Stimulated activated CD8-positive, alpha-beta memory T cell treated with anti-CD3 and anti-CD28 coated beads, Interleukin-7, amount 100 ng/mL, for 24 hours (primary cell): ENCODE data around the gene PPTC7.
"Not testable (repeated sequence)": the region's sequence is repeated elsewhere in the genome, so short reads cannot be mapped to it uniquely, and the experiment has no call there.

Experiments
- DNase-seq: peaks from one replicate; pipeline ENCODE4 v3.0.0-alpha.2; 2020; ENCODE audit warnings: low read depth

Gene PPTC7

DNA sequence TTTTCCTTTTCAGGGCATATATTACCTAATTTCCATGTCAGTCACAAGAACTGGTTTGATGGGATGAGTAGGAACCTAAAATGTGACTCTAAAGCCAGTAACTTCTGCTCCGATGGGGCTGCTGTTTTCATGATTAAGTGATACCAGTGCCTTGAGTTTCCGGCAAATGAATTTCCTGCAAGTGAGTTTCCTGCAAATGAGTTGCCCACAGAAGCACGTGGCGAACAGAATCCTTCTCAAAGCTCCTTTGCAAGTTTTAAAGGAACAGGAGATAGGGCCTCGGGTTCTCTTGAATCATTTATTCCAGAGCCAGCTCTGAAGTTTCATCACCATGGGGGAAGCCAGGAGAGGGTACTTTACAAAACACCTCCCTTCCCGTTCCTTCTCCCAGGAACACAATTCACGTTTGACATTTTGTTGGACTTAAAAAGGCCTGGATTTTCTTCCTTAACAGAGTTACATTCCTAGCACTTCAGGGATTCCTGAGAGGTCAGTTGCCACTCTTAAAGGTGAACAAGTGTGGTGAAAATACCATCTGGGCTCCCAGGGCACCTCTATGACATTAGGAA is 2.2 kb upstream of the PPTC7 start:
- DNase-seq: no peak

DNA sequence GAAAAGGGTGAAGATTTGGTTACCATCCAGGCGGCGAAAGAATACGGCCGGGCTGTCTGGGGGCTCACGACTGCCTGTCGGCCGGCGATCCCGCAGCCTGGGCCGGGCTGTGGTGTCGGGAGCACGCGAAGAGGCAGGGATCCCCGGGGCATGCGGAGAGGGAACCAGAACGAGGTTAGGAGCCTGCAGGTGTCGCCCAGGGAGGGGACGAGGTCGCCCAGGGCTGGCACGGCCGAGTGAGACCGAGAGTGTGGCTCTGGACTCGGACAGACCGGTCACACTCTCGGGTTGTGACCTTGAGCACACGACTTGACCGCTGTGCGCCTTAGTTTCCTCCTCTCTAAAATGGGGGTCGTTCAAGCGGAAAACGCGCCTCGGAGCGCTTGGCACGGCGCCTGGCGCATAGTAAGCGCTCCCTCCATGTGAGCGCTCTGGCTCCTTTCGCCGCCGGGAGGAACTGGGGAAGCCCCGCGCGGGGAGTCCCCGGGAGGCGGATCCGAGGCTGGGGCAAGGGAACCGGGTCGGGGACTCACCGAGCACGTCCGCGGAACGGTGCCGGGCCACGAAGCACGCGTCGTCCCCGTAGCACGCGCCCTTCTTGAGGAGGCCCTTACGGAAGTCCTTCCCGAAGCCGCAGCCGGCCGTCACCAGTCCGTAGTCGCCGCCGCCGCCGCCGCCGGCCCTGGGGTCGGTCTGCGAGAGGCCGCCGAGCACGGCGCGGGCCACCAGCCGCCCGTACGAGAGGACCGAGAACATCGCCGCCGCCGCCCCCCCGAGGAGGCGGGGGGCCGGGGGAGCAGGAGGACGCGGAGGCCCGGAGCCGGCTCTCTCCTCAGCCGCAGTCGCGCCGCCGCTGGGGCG is 612 bp downstream of the PPTC7 start:
- peak; percentile 49 for DNase-seq

DNA sequence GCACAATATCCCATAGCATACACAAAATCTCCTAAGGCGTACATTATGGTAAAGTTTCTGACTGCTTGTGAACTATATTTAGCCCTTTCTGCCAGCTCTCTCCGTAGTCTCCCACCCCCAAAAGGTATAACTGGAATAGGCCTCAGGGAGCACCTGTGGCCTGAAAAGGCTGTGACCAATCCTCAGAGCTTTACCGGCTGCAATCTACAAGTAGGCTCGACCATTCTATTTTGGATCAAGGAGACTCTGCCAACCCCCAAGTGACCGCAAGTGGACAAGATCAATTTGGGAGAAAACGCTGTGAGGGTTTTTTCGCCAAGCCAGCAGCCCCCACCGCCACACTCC is 1.2 kb downstream of the PPTC7 start:
- no peak for DNase-seq

DNA sequence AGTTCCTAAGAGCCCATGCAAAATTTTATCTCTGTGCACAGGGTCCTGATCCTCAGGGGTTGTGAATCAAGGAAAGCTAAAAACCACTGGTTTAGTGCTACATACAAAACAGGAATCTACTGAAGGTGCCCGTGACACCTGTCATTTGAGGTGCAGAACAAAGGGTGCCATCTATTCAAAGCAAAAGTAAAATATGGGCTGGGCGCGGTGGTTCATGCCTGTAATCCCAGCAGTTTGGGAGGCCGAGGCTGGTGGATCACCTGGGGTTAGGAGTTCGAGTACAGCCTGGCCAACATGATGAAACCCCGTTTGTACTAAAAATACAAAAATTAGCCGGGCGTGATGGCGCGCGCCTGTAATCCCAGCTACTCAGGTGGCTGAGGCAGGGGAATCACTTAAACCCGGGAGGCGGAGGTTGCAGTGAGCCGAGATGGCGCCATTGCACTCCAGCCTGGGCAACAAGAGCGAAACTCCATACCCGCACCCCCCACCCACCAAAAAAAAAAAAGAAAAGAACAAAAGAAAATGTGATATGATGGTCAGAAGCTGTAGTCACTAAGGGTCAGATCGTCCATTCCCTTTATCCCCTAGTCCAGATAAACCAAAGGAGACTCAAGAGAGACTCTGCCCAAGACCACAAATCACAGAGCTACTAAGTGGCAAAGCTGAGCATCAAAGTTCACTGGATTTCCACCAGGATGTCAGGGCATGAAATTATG is 3.4 kb downstream of the PPTC7 start:
- DNase-seq: no peak

DNA sequence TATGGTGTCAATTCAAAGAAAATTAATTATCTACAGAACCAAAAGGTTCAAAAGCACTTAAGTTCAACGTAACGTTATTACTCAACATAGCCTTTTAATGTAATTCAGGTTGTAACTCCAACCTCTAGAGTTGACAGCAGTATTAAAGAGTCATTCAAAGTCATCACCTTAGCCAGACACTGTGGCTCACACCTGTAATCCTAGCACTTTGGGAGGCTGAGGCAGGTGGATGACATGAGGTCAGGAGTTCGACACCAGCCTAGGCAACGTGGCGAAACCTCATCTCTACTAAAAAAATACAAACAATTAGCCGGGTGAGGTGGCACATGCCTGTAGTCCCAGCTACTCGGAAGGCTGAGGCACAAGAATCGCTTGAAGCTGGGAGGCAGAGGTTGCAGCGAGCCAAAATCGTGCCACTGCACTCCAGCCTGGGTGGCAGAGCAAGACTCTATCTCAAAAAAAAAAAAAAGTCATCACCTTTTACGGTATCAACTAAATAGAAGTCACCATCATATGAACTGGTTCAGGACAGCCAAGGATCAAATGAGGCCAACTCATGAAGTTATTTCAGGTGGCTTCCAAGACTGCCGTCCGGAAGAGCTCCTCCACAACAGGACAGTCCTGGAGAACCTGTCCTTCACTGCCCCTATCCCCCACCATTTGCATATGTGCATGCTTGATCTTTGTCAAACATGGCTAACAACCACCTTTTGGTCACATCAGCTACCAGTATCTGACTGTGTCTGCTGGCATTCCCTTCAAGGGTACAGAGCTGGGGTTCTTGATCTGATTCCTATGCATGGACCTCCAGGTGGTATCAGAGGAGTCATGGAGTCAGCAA is 4.2 kb downstream of the PPTC7 start:
- DNase-seq: no peak

DNA sequence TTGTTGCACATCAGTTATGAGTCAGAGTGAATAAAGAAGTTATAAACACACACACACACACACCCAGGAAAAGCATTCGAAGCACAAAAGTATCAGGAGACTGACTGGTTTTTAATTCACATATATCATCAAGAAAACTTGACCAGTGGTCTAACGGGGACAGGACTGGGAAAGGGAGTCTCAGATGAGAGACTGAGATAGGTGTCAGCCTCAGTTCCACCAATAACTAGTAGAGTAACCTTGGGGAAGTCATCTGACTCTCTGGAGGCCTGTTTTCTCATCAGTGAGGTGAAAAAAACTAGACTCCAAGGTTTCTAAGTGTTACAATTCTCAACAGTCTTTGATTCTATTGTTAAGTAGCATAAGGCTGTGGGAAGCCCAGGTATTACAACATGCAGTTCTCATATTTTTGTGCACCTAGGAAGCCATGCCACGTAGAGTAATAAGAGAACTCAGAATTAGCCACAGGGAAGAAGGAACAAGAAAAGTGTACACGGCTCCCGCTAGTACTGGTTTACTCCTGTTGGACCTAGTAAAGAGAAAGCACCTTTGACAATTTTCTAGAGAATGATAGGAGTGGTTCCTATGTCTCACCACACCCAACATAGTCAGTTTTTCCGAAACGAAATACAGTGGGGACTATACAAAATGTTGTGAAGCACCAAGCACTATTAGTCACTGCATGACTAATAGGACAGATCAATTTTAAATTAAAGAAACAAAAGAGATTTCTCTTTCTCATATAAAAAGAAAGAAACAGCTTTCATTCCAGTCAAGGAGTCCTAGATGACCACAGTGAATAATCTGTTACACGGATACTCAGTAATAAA is 5.0 kb downstream of the PPTC7 start:
- DNase-seq: no peak

DNA sequence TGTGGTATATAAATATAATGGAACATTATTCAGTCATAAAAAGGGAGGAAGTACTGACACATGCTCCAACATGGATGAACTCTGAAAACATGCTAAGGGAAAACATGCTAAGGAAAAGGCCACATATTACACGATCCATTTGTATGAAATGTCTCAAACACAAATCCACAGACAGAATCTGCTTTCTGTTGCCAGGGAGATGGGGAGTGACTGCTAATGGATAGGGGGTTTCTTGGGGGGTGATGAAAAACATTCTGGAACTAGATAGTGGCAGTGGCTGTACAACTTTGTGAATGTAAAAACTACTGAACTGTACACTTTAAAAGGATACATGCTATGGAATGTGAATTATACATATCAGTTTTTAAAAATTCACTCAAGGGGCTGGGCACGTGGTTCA is 6.6 kb downstream of the PPTC7 start:
- DNase-seq: no peak

DNA sequence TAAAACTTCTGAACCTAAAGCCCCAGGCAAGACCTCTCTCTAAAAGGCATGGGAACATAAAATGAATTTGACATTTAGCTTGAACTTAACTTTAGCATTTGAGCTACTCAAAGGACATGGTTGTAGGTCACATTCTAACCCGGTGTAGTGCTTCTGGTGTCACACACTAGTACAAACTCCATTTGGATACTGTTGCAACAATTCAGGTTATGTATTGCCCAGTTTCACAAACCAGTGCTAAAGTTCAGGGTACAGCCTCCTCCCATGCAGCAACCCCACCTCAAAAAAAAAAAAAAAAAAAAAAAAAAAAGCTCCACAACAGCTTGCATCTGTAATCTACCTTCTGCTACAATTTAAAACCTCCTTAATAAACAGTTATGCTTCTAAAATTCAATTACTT is 7.8 kb downstream of the PPTC7 start:
- DNase-seq: no peak

DNA sequence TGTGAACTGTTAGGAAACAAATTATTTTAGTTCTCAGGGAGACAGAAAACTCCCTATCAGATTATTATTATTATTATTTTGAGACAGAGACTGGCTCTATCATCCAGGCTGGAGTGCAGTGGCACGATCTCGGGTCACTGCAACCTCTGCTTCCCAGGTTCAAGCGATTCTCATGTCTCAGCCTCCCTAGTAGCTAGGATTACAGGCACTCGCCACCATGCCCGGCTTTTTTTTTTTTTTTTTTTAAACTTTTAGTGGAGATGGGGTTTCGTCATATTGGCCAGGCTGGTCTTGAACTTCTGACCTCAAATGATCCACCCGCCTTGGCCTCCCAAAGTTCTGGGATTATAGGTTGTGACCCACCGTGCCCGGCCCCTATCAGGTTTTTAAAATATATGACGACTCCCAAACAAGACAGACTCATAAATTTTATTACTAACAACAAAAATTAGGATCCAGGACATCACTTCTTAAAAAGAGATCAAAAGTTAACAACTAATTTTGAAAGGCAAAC is 8.3 kb downstream of the PPTC7 start:
- not testable (repeated sequence) for DNase-seq

DNA sequence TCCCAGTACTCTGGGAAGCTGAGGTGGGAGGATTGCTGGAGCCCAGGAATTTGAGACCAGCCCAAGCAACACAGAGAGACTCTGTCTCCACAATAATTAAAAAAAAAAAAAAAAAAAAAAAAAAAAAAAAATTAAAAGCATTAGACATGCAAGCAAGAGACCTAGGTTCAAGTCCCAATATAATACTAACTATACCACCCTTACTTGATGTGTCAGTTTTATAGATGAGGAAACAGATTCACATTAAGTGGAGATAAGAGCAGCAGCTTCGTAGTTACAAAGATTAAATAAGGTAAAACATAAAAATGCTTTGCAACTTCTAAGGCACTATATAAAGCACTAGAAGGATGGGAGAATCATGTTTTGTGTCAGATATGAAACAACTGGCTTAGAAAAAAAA is 9.1 kb downstream of the PPTC7 start:
- DNase-seq: no peak

DNA sequence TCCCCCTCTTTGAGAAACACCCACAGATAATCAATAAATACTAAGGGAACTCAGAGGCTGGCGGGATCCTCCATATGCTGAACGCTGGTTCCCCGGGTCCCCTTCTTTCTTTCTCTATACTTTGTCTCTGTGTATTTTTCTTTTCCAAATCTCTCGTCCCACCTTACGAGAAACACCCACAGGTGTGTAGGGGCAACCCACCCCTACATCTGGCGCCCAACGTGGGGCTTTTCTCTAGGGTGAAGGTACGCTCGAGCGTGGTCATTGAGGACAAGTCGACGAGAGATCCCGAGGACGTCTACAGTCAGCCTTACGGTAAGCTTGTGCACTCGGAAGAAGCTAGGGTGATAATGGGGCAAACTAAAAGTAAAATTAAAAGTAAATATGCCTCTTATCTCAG is 12.3 kb downstream of the PPTC7 start:
- not testable (repeated sequence) for DNase-seq

DNA sequence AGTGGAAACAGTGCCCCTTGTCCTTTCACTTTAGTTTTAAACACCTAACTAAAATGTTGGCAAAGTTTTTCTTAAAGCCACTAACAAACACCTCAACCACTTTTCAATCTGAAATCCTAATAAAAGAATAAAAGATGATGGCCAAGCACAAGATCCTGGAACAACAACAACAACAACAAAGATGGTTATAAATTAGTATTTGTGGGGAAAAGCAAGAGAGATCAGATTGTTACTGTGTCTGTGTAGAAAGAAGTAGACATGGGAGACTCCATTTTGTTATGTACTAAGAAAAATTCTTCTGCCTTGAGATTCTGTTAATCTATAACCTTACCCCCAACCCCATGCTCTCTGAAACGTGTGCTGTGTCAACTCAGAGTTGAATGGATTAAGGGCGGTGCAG is 13.3 kb downstream of the PPTC7 start:
- not testable (repeated sequence) for DNase-seq

DNA sequence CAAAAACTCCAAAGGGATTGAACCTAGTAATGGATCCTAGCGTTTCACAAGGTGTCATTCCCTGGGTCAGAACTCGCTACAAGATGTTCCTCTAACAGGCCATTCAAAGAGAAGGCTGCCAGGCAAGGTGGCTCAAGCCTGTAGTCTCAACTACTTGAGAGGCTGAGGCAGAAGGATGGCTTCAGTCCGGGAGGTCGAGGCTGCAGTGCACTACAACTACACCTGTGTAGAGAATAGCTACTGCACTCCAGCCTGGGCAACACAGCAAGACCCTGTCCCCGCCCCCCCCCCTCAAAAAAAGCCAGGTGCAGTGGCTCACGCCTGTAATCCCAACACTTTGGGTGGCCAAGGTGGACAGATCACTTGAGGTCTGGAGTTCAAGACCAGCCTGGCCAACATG is 14.4 kb downstream of the PPTC7 start:
- DNase-seq: no peak

DNA sequence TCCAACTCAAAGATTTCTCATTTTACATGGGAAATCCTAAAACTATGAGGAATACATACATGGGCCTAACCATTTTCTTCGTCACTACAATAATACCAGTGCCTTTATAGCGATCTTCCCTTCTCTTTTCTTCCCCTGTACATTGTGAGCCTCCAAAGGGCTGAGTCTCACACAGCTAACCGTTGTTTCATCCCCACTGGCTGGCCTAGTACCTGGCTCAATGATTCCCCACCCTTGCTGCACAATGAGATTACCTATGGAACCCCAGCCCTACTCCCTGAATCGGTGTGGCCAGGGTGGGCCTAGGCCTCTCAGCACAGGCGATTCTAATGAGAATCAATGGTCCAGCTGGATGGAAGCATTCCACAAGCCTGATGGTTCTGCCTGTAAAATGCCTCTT is 16.1 kb downstream of the PPTC7 start:
- DNase-seq: no peak

DNA sequence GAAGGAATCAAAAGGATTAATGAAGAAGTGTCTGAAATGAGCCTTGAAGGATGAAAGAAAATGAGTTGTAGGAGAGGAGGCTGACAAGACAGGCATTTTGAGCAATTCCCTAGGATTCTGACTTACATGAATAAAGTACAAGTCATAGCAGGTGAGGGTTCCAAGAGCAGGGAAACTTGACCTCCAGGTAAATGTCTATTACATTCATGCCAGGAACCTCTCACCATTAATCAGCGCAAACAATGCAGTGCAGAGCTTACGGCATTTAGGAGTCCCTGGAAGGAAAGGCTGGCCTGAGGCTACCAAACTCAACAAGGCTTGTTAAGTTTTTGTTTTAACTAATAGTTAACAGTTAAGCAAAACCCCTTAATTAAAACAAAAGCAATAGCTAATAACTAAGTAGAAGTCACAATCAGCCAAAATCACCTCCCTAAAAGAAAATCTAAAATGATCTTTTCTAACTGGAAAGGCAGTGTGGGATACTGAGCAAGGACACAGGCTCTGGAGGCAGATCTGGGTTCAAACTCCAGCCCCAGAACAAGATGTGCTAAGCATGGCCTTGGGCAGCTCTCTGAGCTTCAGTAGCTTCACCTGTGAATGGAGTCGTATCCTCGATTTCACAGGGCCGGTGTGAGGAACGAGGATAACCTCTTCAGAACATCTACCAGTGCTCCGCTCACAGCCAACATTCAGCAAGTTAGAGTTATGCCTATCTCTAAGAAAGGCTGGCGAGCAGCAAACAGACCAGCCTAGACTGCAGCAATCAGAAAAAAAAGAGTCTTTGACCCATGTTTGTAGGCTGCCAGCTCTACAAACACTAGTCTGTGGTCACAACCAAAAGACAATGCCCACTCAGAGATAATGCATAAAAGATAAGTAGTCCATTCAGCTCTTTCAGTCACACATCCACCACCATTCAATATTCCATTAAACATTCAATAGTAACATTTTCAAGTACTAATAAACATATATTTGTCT is 16.9 kb downstream of the PPTC7 start:
- no peak for DNase-seq

DNA sequence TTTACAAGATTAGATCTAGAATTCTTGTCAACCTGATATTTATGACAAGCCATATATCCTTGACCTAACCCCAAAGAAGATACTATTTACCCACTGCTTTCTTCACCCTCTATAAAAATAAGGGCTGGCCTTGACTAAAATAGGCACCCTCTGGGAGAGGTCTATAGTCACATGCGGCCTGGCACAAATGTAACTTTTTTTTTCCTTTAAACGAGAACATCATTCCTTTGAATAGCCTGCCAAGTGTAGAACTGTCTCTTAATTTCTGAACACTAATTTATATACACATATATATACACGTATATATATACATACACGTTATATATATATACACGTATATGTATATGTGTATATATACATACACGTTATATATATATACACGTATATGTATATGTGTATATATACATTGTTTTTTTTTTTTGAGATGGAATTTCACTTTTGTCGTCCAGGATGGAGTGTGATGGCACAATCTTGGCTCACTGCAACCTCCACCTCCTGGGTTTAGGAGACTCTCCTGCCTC is 18.6 kb downstream of the PPTC7 start:
- no peak for DNase-seq

DNA sequence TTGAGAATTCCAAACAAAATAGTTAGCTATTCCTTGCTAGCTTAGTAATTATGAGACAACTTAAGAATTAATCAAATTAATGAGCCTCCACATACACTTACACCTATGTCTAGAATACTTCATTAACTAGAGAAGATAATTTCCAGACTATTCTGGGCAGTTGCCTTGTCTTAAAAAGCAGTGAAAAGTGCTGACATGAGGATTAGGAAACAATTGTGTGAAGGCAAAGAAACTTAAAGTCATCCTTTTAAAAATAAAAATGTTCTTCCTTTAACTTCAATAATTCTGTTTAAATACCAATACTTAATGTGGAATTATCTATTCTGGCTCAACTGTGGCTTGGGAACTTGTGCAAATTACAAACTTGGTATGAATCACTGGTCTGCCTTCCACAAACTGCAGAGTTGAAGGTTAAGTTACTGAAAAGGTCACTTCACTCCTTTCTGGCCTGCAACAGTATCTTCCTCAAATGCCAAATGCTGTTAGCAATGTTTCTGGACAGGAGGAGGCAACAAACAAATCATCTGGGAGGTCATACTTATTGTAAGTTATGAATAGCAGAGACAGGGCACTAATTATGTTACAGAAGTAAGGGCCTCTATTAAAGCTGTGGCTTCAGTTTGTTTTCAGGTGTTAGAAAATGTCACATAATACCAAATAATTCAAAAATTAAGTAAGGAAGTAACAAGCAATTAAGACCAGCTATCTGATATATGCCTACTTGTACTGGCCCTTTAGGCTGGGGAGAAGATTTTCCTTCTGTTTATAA is 19.2 kb downstream of the PPTC7 start:
- DNase-seq: no peak

DNA sequence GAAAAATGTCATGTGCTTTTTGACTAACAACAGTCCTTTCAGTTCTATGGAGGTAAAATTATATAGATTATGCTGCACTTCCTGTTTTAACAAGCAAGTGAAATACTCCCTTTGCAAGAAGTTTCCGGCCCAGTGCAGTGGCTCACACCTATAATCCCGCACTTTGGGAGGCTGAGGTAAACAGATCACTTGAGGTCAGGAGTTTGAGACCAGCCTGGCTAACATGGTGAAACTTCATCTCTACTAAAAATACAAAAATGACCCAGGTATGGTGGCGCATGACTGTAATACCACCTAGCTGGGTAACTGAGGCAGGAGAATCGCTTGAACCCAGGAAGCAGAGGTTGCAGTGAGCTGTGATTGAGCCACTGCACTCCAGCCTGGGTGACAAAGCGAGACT is 20.7 kb downstream of the PPTC7 start:
- DNase-seq: not testable (repeated sequence)
